ENCODE results near the gene TMEM80.

TMEM80 gene

GRCh38 chr11:723120-723883 lies 27.7 kb downstream of the TMEM80 start (continued):
- TF ChIP-seq TSHZ1 (tag by site-specific recombination; IDR thresholded peaks at IDR 0.05; ENCODE audit: borderline replicate concordance) = no peak

- no peak overlapping the region for H3K4me3 ChIP-seq (ENCODE audit: low read depth, low read length)
- CTCF ChIA-PET = interaction anchor here (0.5 to 3.8 kb wide), 13 partner anchors 13 to 188 kb away, joined by 3 to 28 read pairs (median 4); partner anchors contain the start of genes DEAF1, EPS8L2 and TMEM80
- TF ChIP-seq PBX3 (CRISPR knock-in tag; IDR thresholded peaks at IDR 0.05) = 0 out of 2 replicates have a peak, but pooled peaks have one; percentile 39
- peak; percentile 74 for TF ChIP-seq KLF9 (tag by site-specific recombination; IDR thresholded peaks at IDR 0.05; ENCODE audit: low read depth)
- peak; percentile 30; the same call in 1 of the 2 replicates for TF ChIP-seq ZFHX2 (tag by site-specific recombination; conservative IDR thresholded peaks at IDR 0.05)
- TF ChIP-seq KLF8 (tag by site-specific recombination; IDR thresholded peaks at IDR 0.05) = no peak
- TF ChIP-seq ZNF292 (tag by site-specific recombination; IDR thresholded peaks at IDR 0.05; ENCODE audit: borderline replicate concordance, low read depth) = no peak
- TF ChIP-seq ZNF561 (tag by site-specific recombination; IDR thresholded peaks at IDR 0.05; ENCODE audit: borderline replicate concordance) = no peak
- POLR2A ChIA-PET = interaction anchor here (0.6 to 3.2 kb wide), 3 partner anchors 28 to 148 kb away, joined by 3 to 16 read pairs (median 3); partner anchors contain the start of gene TMEM80
- H3K4me1 ChIP-seq (ENCODE audit: control insufficient read depth, insufficient read depth, low read length) = no peaks in the 10 kb centered on the region; the same call in 1 of the 2 replicates
- H3K9me3 ChIP-seq (ENCODE audit: control insufficient read depth, insufficient read depth, low read depth, low read length) = no peaks in the 10 kb centered on the region
- H3K27ac ChIP-seq (ENCODE audit: extremely low read depth, low read depth, low read length) = no peak overlapping the region
- no peaks in the 10 kb centered on the region for H3K36me3 ChIP-seq (ENCODE audit: control insufficient read depth in 2 of 2, insufficient read depth in 1 of 2, low read length in 2 of 2)
These were observed 28.6 kb downstream of the TMEM80 start for GRCh38 chr11:724049-724777.

- ChIA-PET CTCF (interaction anchor here (0.6 to 3.3 kb wide), 5 partner anchors 29 to 170 kb away, joined by 3 to 28 read pairs (median 5); partner anchors contain the start of genes DEAF1 and TMEM80), POLR2A (interaction anchor here (1.5 kb wide), 1 partner anchor 149 kb away, joined by 3 read pairs; no protein-coding TSS in a partner anchor)
- Histone ChIP-seq H3K27ac (ENCODE audit: extremely low read depth, low read depth, low read length) (no peak overlapping the region), H3K4me3 (ENCODE audit: low read depth, low read length) (no peak overlapping the region), H3K36me3 (ENCODE audit: control insufficient read depth in 2 of 2, insufficient read depth in 1 of 2, low read length in 2 of 2) (no peaks in the 10 kb centered on the region), H3K4me1 (ENCODE audit: control insufficient read depth, insufficient read depth, low read length) (no peaks in the 10 kb centered on the region; the same call in 1 of the 2 replicates), H3K9me3 (ENCODE audit: control insufficient read depth, insufficient read depth, low read depth, low read length) (no peaks in the 10 kb centered on the region)
- no peak for TF ChIP-seq ZNF530 (tag by site-specific recombination; IDR thresholded peaks at IDR 0.05; ENCODE audit: low read depth)
These were observed 29.3 kb downstream of the TMEM80 start for GRCh38 chr11:724778-725386.

GRCh38 chr11:725624-726202 lies 30.1 kb downstream of the TMEM80 start:
- Histone ChIP-seq H3K4me3 (ENCODE audit: low read depth, low read length) (no peak overlapping the region), H3K9me3 (ENCODE audit: control insufficient read depth, insufficient read depth, low read depth, low read length) (no peaks in the 10 kb centered on the region), H3K36me3 (ENCODE audit: control insufficient read depth in 2 of 2, insufficient read depth in 1 of 2, low read length in 2 of 2) (no peaks in the 10 kb centered on the region), H3K4me1 (ENCODE audit: control insufficient read depth, insufficient read depth, low read length) (no peaks in the 10 kb centered on the region; the same call in 1 of the 2 replicates), H3K27ac (ENCODE audit: extremely low read depth, low read depth, low read length) (no peak overlapping the region)
- CTCF ChIA-PET = interaction anchor here (0.6 to 3.1 kb wide), 8 partner anchors 19 to 171 kb away, joined by 3 to 17 read pairs (median 4); partner anchors contain the start of genes TALDO1 and TMEM80
- POLR2A ChIA-PET = interaction anchor here (1.0 to 1.6 kb wide), 5 partner anchors 19 to 150 kb away, joined by 3 to 13 read pairs (median 5); partner anchors contain the start of genes DEAF1, GATD1 and TMEM80
- TF ChIP-seq ZNF624 (tag by site-specific recombination; IDR thresholded peaks at IDR 0.05) = no peak
- no peak for TF ChIP-seq ZBTB49 (tag by site-specific recombination; IDR thresholded peaks at IDR 0.05; ENCODE audit: low read depth)
